H9 (cell line): ENCODE measurements around the gene NGB. TPM values are rescaled to one million over a fixed set of nuclear protein-coding genes. Genes with fewer than 3 reads are reported as not detected.
A peak's percentile ranks its signal among the peaks of the same experiment; 100 is the strongest.

Experiments used
- DNase-seq: peaks from one replicate; pipeline ENCODE4 v3.0.0-alpha.2; 2017
- H2AFZ ChIP-seq: one replicate; pipeline ENCODE4 v1.6.1; 2013; ENCODE audit warnings: mild to moderate bottlenecking, low read length, control low read depth, moderate library complexity
- H2AK5ac ChIP-seq: 2 replicates; pipeline ENCODE4 v1.6.1; 2013; ENCODE audit warnings: low read length, control low read depth, mixed read lengths; ENCODE audit not compliant: insufficient read length
- H2BK120ac ChIP-seq: one replicate; pipeline ENCODE4 v1.6.1; 2013; ENCODE audit warnings: low read depth, mild to moderate bottlenecking, low read length, control low read depth, inconsistent platforms; ENCODE audit not compliant: poor library complexity, severe bottlenecking
- H2BK12ac ChIP-seq: 2 replicates; pipeline ENCODE4 v1.6.1; 2013; ENCODE audit warnings: low read length, control low read depth, mixed read lengths, low read depth; ENCODE audit not compliant: insufficient read length
- H2BK15ac ChIP-seq: 2 replicates; pipeline ENCODE4 v1.6.1; 2013; ENCODE audit warnings: low read depth, low read length, control low read depth
- H2BK20ac ChIP-seq: one replicate; pipeline ENCODE4 v1.6.1; 2013; ENCODE audit warnings: low read depth, mild to moderate bottlenecking, low read length, control low read depth, inconsistent platforms; ENCODE audit not compliant: poor library complexity, severe bottlenecking
- H2BK5ac ChIP-seq: 2 replicates; pipeline ENCODE4 v1.6.1; 2013; ENCODE audit warnings: low read length, control low read depth, mixed read lengths; ENCODE audit not compliant: insufficient read length
- H3K14ac ChIP-seq: 2 replicates; pipeline ENCODE4 v1.6.1; 2013; ENCODE audit warnings: low read length, control low read depth; ENCODE audit not compliant: insufficient read depth
- H3K18ac ChIP-seq: 2 replicates; pipeline ENCODE4 v1.6.1; 2013; ENCODE audit warnings: low read depth, mild to moderate bottlenecking, mixed read lengths, low read length, control low read depth; ENCODE audit not compliant: insufficient read length
- H3K23ac ChIP-seq: 2 replicates; pipeline ENCODE4 v1.6.1; 2013; ENCODE audit warnings: low read length, control low read depth, mixed read lengths, low read depth; ENCODE audit not compliant: insufficient read length
- H3K23me2 ChIP-seq: 2 replicates; pipeline ENCODE4 v1.6.1; 2013; ENCODE audit warnings: low read depth, mild to moderate bottlenecking, mixed read lengths, low read length, control low read depth; ENCODE audit not compliant: insufficient read length, poor library complexity, severe bottlenecking
- H3K27ac ChIP-seq: 2 replicates; pipeline ENCODE4 v1.5.1; 2013; ENCODE audit warnings: low read length, control low read depth, mixed read lengths, low read depth; ENCODE audit not compliant: insufficient read length
- H3K27me3 ChIP-seq: 2 replicates; pipeline ENCODE4 v1.6.1; 2013; ENCODE audit warnings: low read length, control low read depth, inconsistent platforms; ENCODE audit not compliant: insufficient read depth
- H3K4ac ChIP-seq: 2 replicates; pipeline ENCODE4 v1.6.1; 2013; ENCODE audit warnings: low read depth, mild to moderate bottlenecking, control low read depth, inconsistent platforms, low read length, moderate library complexity
- H3K4me1 ChIP-seq: 2 replicates; pipeline ENCODE4 v1.6.1; 2013; ENCODE audit warnings: low read length, control low read depth, inconsistent platforms; ENCODE audit not compliant: insufficient read depth
- H3K4me2 ChIP-seq: 2 replicates; pipeline ENCODE4 v1.6.1; 2013; ENCODE audit warnings: low read length, control low read depth, mixed read lengths; ENCODE audit not compliant: insufficient read length, insufficient read depth
- H3K56ac ChIP-seq: 2 replicates; pipeline ENCODE4 v1.6.1; 2013; ENCODE audit warnings: low read depth, mild to moderate bottlenecking, mixed read lengths, low read length, control low read depth; ENCODE audit not compliant: insufficient read length
- H3K79me1 ChIP-seq: 2 replicates; pipeline ENCODE4 v1.6.1; 2013; ENCODE audit warnings: low read depth, mild to moderate bottlenecking, moderate library complexity, low read length, control low read depth, inconsistent platforms; ENCODE audit not compliant: insufficient read depth, poor library complexity, severe bottlenecking
- H3K79me2 ChIP-seq: 2 replicates; pipeline ENCODE4 v1.6.1; 2013; ENCODE audit warnings: low read length, control low read depth, inconsistent platforms; ENCODE audit not compliant: insufficient read depth
- H3K9ac ChIP-seq: 2 replicates; pipeline ENCODE4 v1.6.1; 2013; ENCODE audit warnings: low read length, control low read depth, mixed read lengths; ENCODE audit not compliant: insufficient read length; ENCODE audit errors: extremely low read depth
- H3K9me3 ChIP-seq: one replicate; pipeline ENCODE4 v1.6.1; 2013; ENCODE audit warnings: low read depth, low read length, inconsistent platforms; ENCODE audit not compliant: control insufficient read depth
- H3T11ph ChIP-seq: one replicate; pipeline ENCODE4 v1.6.1; 2013; ENCODE audit warnings: mild to moderate bottlenecking, low read length, control low read depth, inconsistent platforms
- H4K20me1 ChIP-seq: one replicate; pipeline ENCODE4 v1.6.1; 2013; ENCODE audit not compliant: control insufficient read depth, insufficient read length, insufficient read depth
- H4K5ac ChIP-seq: 2 replicates; pipeline ENCODE4 v1.6.1; 2013; ENCODE audit warnings: low read depth, mild to moderate bottlenecking, mixed read lengths, low read length, control low read depth; ENCODE audit not compliant: insufficient read length
- H4K8ac ChIP-seq: replicated peaks from 2 replicates; pipeline ENCODE4 v1.6.1; 2013; ENCODE audit warnings: low read length, control low read depth, mixed read lengths, low read depth; ENCODE audit not compliant: insufficient read length
- H4K91ac ChIP-seq: 2 replicates; pipeline ENCODE4 v1.6.1; 2013; ENCODE audit warnings: low read depth, mild to moderate bottlenecking, moderate library complexity, mixed read lengths, low read length, control low read depth; ENCODE audit not compliant: insufficient read length
- H3K27ac Mint-ChIP-seq, 3 experiments: 2 replicates in 2 of 3; 3 replicates in 1 of 3; pipeline ENCODE4 v1.8.0; 2020 to 2021; ENCODE audit warnings: mixed read lengths in 3 of 3, mild to moderate bottlenecking in 1 of 3, moderate library complexity in 1 of 3
- H3K27me3 Mint-ChIP-seq: 2 replicates; pipeline ENCODE4 v1.8.0; 2021; ENCODE audit warnings: low read depth, mild to moderate bottlenecking, moderate library complexity, mixed read lengths
- H3K36me3 Mint-ChIP-seq, 3 experiments: 2 replicates in 2 of 3; 3 replicates in 1 of 3; pipeline ENCODE4 v1.8.0; 2020 to 2021; ENCODE audit warnings: low read depth in 3 of 3, mixed read lengths in 3 of 3; ENCODE audit not compliant: insufficient read depth in 1 of 3
- H3K4me1 Mint-ChIP-seq, 2 experiments: 2 replicates each; pipeline ENCODE4 v1.8.0; 2020; ENCODE audit warnings: mixed read lengths in 2 of 2
- H3K4me3 Mint-ChIP-seq, 2 experiments: 2 replicates in 1 of 2; 3 replicates in 1 of 2; pipeline ENCODE4 v1.8.0; 2020 to 2021; ENCODE audit warnings: mild to moderate bottlenecking in 2 of 2, mixed read lengths in 2 of 2, moderate library complexity in 1 of 2
- H3K9me3 Mint-ChIP-seq, 2 experiments: 2 replicates in 1 of 2; 3 replicates in 1 of 2; pipeline ENCODE4 v1.8.0; 2020; ENCODE audit warnings: mild to moderate bottlenecking in 2 of 2, mixed read lengths in 2 of 2, moderate library complexity in 1 of 2
- WGBS: extraction: QIAGEN DNeasy Blood & Tissue Kit; methylation state at CpG from one replicate; pipeline ENCODE4 v1.1.7; 2013; ENCODE audit warnings: missing lambda C conversion rate, low lambda C conversion rate, mixed read lengths; ENCODE audit not compliant: insufficient read length; ENCODE audit errors: extremely low coverage; 5-methylcytosine and 5-hydroxymethylcytosine counted together
- total RNA-seq: library from RNA; stranded (reverse); gene quantifications from 2 replicates; pipeline ENCODE4 v1.2.1, GENCODE V29; 2021
- TF ChIP-seq, protein P1 (sequence below): fragments of 200-600 bp; sonication (generic); conservative IDR thresholded peaks from 3 replicates; pipeline ENCODE4 v1.8.0; 2021; ENCODE audit warnings: antibody characterized with exemption, mild to moderate bottlenecking

The NGB gene
- total RNA-seq, 1 experiment from 2014 or later, result 0.26 TPM

GRCh38 chr14:77270361-77271112 is 469 bp downstream of the NGB start:
- no peak overlapping the region for H4K8ac ChIP-seq
- no peak for DNase-seq
- Mint-ChIP-seq H3K36me3 (peaks cover 0 to 3% (median 0%) of the 10 kb centered on the region in 3 experiments; a peak in 3 of 7 replicates), H3K4me1 (peaks cover 4 to 21% of the 10 kb centered on the region in 2 experiments), H3K9me3 (peaks cover 2 to 10% of the 10 kb centered on the region in 2 experiments; a peak in 4 of 5 replicates), H3K27ac (no peak overlapping the region), H3K4me3 (peak overlapping the region; percentile 52 to 77; a peak in 4 of 5 replicates), H3K27me3 (peaks cover 61% of the 10 kb centered on the region)
- no CpG with 5 or more reads among the region's 84 CpGs for WGBS
- H3T11ph ChIP-seq, result no peak overlapping the region
- no peak overlapping the region for H4K5ac ChIP-seq
- H3K4me2 ChIP-seq, result peak overlapping the region; percentile 55
- TF ChIP-seq, protein P1, sequence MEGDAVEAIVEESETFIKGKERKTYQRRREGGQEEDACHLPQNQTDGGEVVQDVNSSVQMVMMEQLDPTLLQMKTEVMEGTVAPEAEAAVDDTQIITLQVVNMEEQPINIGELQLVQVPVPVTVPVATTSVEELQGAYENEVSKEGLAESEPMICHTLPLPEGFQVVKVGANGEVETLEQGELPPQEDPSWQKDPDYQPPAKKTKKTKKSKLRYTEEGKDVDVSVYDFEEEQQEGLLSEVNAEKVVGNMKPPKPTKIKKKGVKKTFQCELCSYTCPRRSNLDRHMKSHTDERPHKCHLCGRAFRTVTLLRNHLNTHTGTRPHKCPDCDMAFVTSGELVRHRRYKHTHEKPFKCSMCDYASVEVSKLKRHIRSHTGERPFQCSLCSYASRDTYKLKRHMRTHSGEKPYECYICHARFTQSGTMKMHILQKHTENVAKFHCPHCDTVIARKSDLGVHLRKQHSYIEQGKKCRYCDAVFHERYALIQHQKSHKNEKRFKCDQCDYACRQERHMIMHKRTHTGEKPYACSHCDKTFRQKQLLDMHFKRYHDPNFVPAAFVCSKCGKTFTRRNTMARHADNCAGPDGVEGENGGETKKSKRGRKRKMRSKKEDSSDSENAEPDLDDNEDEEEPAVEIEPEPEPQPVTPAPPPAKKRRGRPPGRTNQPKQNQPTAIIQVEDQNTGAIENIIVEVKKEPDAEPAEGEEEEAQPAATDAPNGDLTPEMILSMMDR, result no peak
- H3K27me3 ChIP-seq, result peaks cover 20% of the 10 kb centered on the region
- no peaks in the 10 kb centered on the region for H3K4me1 ChIP-seq
- H3K23me2 ChIP-seq, result peaks cover 16% of the 10 kb centered on the region
- peak overlapping the region; percentile 6; the same call in 1 of the 2 replicates for H3K14ac ChIP-seq
- H2AFZ ChIP-seq, result no peak overlapping the region
- no peaks in the 10 kb centered on the region for H4K20me1 ChIP-seq
- no peak overlapping the region for H2BK120ac ChIP-seq
- no peak overlapping the region for H3K23ac ChIP-seq
- no peak overlapping the region for H2AK5ac ChIP-seq
- H2BK12ac ChIP-seq, result no peak overlapping the region
- H2BK20ac ChIP-seq, result no peak overlapping the region
- no peak overlapping the region for H2BK15ac ChIP-seq
- H4K91ac ChIP-seq, result no peak overlapping the region
- H3K79me2 ChIP-seq, result no peaks in the 10 kb centered on the region
- no peak overlapping the region for H3K9ac ChIP-seq
- no peak overlapping the region for H2BK5ac ChIP-seq
- no peak overlapping the region for H3K18ac ChIP-seq
- H3K56ac ChIP-seq, result no peak overlapping the region
- H3K27ac ChIP-seq, result no peak overlapping the region
- H3K79me1 ChIP-seq, result no peaks in the 10 kb centered on the region
- no peaks in the 10 kb centered on the region for H3K9me3 ChIP-seq
- no peak overlapping the region for H3K4ac ChIP-seq
